Cardiac atrium fibroblast (primary cell): ENCODE results near the gene TRMT5. TPM values are rescaled to one million over a fixed set of nuclear protein-coding genes. Genes with fewer than 3 reads are reported as not detected.

Experiments
- total RNA-seq: library from RNA; depleted of rRNA; stranded (reverse); fragments of >200 nt; gene quantifications from 2 replicates; pipeline ENCODE4 v1.2.3, GENCODE V29; 2015

Gene TRMT5
- total RNA-seq: 5.2 and 14.4 TPM in 2 replicates

GRCh38 chr14:60980811-60981632 lies at the start of gene TRMT5, which contains the start of gene SLC38A6:
TRMT5 (minus strand) TSS chr14:60981079; CDS start chr14:60980973, 106 bp downstream.
SLC38A6 (plus strand) TSS chr14:60981245; CDS start chr14:60981278, 33 bp downstream.

Other genes starting within 250 kb of the TRMT5 start
- 20.6 and 25.6 TPM in 2 replicates for gene MNAT1, start 246.3 kb downstream of the TRMT5 start, total RNA-seq
- gene SLC38A6, start 166 bp upstream of the TRMT5 start, total RNA-seq: 16.5 and 24.2 TPM in 2 replicates